HG03095 (cell line): ENCODE data around the gene CWC25.
"Not testable (repeated sequence)": the region's sequence is repeated elsewhere in the genome, so short reads cannot be mapped to it uniquely, and the experiment has no call there.

Experiments
- ATAC-seq: cut with Tn5 transposase; IDR thresholded peaks from one replicate; pipeline ENCODE4 v1.9.1; 2021; ENCODE audit warnings: moderate library complexity; ENCODE audit not compliant: unreplicated experiment

Gene CWC25

GRCh38 chr17:38790148-38790707 lies 34.9 kb downstream of the CWC25 start:
- ATAC-seq, result not testable (repeated sequence)

GRCh38 chr17:38789185-38789584 lies 35.9 kb downstream of the CWC25 start:
- ATAC-seq, result no peak

- ATAC-seq, result not testable (repeated sequence)
Measured at GRCh38 chr17:38787999-38788398, 37.1 kb downstream of the CWC25 start.

- no peak for ATAC-seq
Measured at GRCh38 chr17:38786372-38786771, 38.7 kb downstream of the CWC25 start.

- ATAC-seq, result no peak
Measured at GRCh38 chr17:38783227-38783626, 41.9 kb downstream of the CWC25 start.

- ATAC-seq, result no peak
Measured at GRCh38 chr17:38779965-38780752, 45.0 kb downstream of the CWC25 start.

- no peak for ATAC-seq
Measured at GRCh38 chr17:38777641-38778250, 47.4 kb downstream of the CWC25 start.

GRCh38 chr17:38773258-38773657 lies 51.9 kb downstream of the CWC25 start:
- ATAC-seq, result no peak

GRCh38 chr17:38768417-38768816 lies 56.7 kb downstream of the CWC25 start:
- no peak for ATAC-seq

- no peak for ATAC-seq
Measured at GRCh38 chr17:38766341-38766740, 58.8 kb downstream of the CWC25 start.

- ATAC-seq, result no peak
Measured at GRCh38 chr17:38762231-38762630, 62.9 kb downstream of the CWC25 start.

- ATAC-seq, result no peak
Measured at GRCh38 chr17:38761612-38762011, 63.5 kb downstream of the CWC25 start.

GRCh38 chr17:38753071-38753506 lies 72.0 kb downstream of the CWC25 start:
- no peak for ATAC-seq

GRCh38 chr17:38752308-38753070 lies 72.6 kb downstream of the CWC25 start, which contains the start of gene PSMB3:
Gene PSMB3 (plus strand): TSS chr17:38752741. CDS start chr17:38752827, 86 bp downstream.
- peak; percentile 65 for ATAC-seq

GRCh38 chr17:38751808-38752307 lies 73.3 kb downstream of the CWC25 start:
- peak; percentile 16 for ATAC-seq

GRCh38 chr17:38751144-38751807 lies 73.8 kb downstream of the CWC25 start:
- no peak for ATAC-seq
